DMS79 (cell line): ENCODE data around the gene RAB26.
"Not testable (repeated sequence)": the region's sequence is repeated elsewhere in the genome, so short reads cannot be mapped to it uniquely, and the experiment has no call there.

Experiments used
- DNase-seq: peaks from one replicate; lab custom pipeline; 2025; lab: John Stamatoyannopoulos, UW

RAB26 gene, protein sequence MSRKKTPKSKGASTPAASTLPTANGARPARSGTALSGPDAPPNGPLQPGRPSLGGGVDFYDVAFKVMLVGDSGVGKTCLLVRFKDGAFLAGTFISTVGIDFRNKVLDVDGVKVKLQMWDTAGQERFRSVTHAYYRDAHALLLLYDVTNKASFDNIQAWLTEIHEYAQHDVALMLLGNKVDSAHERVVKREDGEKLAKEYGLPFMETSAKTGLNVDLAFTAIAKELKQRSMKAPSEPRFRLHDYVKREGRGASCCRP

DNA sequence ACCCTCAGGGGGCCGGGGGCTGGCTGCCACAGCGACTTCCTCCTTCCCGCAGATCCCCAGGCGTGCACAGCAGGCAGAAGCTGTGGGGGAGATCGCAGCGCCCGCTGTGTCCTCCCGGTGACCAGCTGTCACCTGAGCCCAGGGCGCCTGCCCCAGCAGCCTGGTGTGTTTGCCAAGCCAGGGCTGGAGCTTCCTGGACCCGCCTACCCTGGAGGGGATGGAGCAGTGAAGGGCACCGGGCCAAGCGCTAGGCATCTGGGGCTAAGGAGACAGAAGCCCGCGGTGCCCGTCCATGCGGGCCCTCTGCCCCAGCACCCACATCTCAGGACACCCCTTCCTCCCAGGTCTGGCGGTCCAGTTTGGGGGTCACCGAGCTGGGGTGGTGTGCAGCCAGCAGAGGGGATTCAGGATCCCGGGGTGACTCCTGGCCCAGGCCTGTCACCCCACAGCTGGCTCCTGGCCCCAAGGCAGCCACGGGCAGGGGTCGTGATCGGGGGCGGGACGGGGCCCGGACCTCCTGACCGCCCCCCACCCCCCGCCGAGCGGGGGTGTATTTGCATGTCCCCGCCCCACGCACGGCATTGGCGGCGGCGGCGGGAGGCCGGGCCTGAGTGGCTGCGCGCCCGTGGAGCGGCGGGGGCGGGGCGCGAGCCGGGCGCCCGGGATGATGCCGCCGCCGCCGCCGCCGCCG is at the start of gene RAB26:
TSS of gene RAB26 (plus strand) at position 645 of the 691 bp plus-strand sequence. CDS start 159 bp downstream, outside the sequence.
- DNase-seq, result peak; percentile 73

DNA sequence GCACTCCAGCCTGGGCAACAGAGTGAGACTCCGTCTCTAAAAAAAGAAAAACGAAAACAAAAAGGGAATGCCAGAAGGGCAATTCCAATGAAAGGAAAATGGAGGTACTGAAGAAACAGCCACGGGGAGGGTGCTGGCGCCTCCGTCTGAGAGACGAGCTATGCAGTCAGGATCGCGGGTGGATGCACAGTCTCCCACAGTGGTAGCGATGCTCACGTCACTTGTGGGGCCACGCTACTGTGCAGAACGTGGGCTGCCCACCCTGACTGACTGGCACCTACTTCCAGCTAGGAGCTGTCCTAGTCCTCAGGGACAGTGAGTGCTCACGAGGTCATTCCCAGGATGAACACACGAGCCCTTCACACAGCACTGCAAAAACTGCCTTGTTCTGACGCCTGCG is 46.8 kb upstream of the RAB26 start:
- DNase-seq, result not testable (repeated sequence)

DNA sequence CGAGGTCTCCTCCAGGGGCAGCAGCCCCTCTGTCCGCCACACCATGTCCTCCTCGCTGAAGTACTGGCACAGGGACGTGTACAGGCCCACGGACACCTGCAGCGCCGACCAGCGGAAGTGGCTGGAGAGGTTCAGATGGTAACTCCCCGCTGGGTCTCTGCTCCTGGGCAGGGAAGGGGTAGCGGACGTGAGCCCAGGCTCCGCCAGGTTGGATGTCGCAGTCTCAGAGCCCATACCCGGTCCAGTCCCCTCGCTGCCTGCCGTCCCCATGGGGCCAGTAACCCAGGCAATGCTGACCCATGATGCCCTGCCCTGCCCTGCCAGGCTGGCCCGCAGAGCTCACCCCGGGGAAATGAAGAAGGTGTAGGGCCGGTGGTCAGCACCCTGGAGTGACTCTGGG is 46.0 kb upstream of the RAB26 start:
- no peak for DNase-seq

DNA sequence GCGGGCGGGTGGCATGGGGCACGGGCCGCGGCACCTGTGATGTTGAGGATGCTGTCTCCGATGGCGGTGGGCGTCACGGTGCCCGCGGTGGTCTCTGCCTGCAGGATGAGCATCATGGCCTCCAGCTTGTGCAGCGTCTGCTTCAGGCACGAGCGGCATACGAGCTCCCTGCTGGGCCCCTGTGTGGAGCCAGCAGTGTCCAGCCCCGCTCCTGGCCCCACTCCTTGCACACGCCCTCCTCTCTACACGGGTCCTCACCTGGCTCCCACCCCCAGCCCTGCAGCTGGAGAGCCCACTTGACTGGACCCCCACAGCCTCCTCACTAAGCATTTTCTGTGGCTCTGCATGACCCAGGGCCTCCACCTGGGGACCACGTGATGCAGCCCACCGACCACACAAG is 44.0 kb upstream of the RAB26 start:
- DNase-seq, result peak; percentile 19

DNA sequence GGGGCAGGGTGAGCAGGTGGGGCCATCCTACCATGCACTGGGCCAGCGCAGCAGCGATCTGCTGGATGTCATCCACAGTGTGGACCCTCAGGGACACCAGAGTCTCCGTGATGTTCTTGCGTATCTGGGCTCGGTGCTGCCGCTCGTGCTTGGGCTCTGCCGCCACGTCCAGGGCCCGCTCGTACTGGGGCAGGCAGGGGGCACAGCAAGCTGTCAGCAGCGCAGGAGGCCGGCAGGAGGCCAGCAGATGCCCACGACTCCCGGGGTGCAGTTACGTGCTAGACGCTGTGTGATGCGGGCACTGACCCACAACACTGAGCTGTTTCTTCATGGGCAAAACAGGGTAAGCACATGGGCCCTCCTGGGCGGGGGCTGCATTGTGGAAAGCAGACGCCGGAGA is 43.1 kb upstream of the RAB26 start:
- DNase-seq, result not testable (repeated sequence)

DNA sequence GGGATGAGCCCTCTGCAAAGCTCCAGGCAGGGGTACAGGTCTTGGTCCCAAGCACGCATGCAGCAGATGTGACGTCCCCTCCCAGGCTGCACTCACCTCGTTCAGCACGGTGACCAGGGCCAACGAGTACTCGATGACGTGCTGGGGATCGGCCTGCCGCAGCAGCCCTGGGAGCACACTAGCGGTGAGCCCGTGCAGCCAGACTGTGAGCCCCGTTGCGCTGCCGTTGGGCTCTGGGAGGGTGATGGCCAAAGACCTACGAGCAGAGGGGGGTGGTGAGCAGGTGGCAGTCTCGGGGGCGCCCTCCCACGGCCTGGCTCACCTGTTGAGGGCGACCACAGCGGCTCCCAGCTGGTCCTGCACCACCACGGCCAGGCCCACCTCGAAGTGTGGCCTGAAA is 42.7 kb upstream of the RAB26 start:
- not testable (repeated sequence) for DNase-seq

DNA sequence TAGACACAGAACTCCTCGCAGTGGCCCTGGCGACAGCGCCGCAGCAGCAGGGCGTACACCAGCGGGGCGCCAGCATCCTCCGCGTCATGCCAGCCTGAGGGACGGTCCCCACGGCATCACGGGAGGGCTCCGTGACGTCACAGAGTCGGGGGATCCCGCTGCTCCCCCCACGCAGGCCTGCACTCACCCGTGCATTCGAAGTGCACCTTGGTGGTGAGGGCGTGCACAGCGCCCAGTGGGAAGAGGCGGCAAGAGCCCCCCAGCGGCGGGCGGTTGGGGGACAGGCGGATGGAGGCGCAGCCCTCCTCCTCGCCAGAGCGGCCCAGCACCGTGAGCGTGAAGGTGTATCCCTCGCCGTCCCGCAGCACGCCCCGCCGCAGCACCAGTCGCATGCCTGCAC is 42.2 kb upstream of the RAB26 start:
- DNase-seq, result not testable (repeated sequence)

DNA sequence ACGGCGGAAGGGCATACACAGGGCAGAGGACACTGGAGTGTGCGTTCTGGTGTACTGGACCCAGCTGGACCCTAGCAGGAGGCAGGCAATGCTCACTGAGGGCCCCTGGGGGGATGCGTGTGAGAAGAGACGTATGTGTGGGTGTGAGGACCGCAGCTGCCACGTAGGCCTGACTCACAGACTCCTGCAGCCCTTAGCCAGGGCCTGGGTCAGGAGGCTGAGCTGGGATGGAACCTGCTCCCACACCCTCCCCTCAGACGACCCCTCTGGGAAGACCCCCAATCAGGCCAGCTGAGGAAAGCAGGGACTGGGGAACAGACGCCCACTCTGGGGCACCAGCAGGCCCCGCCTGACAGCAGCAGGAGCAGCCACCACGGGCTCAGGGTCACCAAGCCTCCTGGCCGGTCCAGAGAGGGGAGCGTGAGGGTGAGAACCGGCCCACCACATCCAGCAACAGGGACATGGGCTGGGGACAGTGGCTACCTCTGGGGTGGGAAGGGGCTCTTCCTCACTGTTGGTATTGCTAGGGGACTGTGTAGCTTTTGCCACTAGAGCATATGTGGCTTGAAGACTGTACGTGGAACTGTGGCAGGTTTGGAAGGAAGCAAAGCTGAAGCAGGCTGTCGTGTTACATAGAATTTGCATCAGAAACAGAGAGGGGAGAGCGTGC is 41.2 kb upstream of the RAB26 start:
- not testable (repeated sequence) for DNase-seq

DNA sequence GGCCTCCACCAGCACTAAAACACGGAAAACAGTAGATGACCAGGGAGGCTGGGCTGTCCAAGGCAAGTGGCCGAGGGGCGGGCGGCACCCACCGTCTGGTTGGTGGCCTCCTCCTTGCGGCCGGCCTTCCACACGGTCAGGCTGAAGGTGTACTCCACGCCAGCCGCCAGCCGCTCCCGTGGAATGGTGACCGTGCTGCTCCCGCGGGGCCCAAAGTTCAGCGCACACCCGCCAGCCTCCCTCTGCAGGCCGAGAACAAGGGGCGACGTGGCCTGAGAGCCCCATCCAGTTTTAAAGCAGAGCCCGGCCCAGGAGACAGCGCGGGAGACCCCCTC is 40.7 kb upstream of the RAB26 start:
- not testable (repeated sequence) for DNase-seq

DNA sequence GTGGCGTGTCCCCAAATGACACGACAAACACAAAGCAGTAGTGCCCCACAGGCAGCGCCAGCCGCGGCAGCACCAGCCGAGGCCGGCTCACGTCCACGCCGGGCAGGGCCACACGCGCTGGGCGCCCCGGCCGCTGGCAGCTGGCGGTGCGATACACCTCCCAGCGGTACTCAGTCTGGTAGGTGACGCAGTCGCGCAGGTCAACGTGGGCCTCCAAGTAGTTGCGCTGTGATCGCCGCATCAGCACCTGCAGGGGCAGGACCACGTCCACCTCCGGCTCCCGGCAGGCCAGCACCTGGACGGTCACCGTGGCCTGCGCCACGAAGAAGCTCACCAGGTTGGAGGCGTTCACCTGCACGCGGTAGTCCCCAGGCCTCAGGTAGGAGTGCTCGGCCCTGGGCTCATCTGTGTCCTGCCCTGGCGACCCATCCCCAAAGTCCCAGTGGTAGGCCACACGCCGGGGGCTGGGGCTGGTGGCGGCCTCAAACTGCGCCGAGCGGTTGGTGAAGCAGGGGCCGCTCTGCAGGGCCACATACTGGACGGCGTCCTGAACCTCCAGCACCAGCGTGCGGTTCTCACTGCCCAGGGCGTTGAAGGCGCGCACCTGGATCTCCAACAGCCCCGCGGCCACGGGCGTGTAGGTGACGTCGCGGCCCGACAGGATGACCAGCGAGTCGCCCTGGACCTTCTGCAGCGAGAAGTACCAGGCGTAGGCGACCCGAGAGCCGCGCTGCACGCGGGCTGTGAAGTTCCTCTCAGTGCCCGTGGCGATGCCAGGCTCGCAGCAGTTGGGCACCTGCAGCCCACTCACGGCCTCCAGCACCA is 39.8 kb upstream of the RAB26 start:
- not testable (repeated sequence) for DNase-seq

DNA sequence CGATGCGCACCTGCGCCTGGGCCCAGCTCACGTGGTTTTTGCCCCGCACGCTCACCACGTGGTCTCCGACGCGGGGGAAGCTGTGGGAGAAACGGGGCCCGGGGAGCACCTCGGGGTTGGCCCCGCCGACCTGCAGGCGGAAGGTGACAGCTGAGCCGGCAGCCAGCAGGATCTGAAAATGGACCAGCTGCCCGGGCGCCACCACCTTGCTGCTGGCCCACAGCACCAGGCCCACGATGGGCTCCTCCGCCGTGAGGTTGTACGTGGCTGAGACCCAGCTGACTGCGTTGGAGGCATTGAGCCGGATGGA is 39.2 kb upstream of the RAB26 start:
- DNase-seq, result not testable (repeated sequence)

DNA sequence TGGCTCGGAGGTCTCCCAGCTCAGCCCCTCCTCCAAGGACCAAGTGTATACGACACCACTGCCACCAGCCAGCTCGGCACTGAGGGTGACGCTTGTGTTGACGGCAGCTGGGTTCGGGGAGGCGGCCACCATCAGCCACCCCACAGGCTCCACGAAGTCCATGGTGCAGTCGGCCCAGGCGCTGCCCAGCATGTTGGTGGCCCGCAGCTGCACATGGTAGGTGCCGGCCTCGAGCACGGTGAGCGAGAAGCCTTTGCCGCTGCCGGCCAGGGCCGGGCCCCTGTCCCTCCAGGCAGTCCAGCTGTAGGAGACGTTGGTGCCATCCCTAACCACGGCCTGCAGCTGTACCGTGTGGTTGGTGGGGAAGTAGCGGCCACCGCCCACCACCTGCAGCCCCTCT is 38.6 kb upstream of the RAB26 start:
- not testable (repeated sequence) for DNase-seq

DNA sequence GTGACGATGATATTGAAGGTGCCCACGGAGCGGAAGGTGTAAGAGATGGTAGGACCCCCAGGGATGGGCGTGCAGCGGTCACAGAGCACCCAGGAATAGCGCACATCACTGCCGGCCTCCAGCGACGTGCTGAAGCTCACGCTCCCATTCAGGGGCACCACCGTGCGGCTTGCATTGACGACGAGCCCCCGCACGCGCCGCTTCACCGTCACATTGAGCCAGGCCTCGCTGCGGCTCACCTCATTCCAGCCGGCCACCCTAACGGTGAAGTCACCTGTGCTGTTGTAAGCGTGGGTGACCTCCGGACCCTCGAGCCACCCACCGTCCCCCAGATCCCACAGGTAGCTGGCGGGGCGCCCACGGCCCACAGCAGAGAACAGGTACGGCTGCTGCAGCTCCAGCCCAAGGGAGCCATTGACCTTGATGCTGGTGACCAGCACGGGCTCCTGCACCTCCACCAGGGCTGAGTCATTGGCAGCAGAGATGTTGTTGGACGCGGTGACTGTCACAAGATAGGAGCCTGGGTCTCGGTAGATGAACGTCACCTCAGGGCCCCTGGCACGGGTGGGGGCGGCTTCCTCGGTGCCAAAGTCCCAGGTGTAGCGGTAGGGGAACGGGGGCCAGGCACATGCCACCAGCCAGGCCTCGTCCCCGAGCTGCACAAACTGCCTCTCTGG is 38.0 kb upstream of the RAB26 start:
- DNase-seq, result not testable (repeated sequence)

DNA sequence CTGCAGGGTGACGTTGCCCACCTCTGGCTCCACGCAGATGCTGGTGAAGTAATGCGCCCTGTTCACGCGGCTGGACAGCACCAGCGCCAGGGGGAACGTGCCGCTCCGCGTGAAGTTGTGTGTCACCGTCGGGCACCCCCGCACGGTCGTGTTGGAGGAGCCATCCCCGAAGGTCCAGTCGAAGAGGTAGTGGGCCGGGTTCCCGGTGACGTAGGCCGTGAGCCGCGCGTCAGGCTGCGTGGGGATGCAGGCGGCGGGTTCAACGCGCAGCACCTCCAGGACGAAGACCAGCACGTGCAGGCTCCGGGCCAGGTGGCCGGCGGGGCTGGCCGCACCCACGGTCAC is 37.4 kb upstream of the RAB26 start:
- DNase-seq, result not testable (repeated sequence)

DNA sequence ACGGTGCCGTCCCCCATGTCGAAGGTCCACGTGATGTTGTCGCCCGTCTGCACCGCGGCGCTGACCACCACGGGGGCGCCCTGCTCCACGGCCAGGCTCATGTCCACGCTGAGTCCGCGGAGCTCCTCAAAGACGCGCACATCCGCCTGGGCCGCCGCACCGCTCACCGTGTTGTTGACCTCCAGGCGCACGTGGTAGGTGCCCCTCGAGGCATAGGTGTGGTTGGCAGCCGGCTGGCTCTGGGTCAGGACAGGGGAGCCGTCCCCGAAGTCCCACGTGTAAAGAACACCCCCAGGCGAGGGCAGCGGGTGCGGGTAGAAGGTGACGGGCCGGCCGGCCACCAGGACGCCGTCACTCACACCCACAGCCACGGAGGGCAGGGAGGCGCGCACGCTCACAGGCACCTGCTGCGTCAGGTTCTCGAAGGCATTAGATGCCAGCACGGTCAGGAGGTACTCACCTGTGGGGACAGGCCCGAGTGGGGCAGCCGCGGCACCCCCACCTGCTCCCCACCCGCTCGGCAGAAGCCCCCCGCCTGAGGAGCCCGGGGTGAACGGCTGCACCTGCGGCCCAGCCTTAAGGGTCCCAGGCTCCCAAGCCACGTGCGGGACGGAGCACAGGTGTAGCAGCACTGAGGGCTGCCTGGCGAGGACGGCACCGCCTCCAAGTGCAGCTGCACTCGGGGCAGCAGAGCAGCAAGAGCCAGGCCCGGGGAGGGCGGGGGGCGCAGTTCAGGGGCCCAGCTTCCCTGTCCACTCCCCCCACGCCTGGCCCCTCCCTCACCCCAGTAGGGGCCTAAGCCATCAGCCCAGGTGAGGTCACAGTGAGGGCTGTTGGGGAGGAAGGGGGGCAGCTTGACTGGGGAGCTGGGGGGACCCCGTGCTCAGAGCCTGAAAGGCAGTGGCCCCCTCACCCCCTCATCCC is 36.8 kb upstream of the RAB26 start:
- DNase-seq, result not testable (repeated sequence)

DNA sequence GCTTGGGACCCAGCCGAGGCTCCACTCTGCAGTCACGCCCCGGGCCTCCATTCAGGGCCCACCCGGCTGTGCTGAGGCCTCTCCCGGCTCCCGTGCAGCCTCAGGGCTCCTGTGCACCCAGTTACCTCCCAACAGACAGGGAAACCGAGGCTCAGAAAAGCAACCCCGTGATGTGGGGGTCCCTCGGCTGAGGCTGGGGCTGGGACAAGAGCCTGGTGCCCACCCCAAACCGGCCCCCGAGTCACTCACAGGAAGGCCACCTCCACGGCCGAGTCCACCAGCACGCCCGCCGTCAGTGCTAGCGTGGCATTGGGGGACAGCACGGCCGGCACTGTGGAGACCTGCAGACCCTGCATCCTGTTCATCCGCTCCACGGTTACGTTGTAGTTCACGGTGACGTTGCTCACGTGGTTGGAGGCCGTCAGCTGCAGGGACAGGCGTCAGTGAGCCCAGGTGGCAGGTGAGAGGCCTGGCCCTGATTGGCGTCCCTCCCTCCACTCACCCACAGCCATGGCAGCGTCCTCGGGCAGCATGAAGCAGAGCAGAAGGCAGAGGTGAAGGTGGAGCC is 35.8 kb upstream of the RAB26 start:
- DNase-seq, result not testable (repeated sequence)

DNA sequence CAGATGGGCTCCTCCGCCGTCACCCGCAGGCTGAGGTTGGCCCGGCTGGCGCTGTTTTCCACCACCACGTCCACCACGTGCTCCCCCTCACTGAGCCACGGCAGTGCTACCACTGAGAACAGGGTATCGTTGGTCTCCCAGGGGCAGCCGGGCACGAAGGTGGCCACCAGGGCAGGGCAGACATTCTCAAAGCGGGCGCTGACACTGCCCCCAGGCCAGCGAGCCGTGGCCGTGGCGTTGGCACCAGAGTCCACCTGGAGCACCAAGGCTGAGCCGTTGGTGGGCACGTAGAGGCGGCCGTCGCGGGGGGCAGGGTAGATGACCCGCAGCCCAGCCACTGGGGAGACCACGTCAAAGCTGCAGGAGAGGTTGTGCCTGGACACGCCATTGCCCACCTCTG is 34.2 kb upstream of the RAB26 start:
- DNase-seq, result not testable (repeated sequence)

DNA sequence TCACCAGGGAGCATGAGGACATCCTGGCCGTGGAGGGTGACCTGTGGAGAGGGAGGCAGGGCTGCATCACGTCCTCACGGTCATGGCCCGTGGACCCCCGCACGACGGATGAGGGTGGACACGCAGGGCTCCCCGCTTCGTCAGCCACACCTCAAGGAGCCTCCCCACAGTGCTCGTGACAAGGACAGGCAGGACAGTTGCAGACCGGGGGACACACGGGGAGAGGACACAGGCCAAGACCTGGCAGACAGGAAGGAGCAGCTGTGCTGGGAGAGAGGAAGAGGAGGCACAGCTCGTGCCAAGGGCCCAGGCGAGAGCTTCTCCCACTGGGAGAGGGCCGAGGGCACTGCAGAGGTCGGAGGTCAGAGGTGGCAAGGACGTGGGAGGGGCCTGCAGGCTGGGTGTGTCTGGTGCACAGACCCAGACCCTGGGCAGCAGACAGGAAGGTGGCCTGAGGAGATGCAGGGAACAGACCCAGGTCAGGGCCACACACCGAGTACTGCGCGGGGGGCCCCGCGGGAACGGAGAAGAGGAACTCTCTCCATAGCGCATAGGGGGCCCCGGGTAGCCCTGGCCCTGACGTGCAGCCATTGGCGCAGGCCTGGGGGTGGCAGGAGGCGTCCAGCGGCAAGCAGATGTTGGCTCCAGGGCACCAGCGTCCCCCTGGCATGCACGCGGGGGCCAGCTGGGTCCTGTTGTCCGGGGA is 33.4 kb upstream of the RAB26 start:
- DNase-seq, result not testable (repeated sequence)

DNA sequence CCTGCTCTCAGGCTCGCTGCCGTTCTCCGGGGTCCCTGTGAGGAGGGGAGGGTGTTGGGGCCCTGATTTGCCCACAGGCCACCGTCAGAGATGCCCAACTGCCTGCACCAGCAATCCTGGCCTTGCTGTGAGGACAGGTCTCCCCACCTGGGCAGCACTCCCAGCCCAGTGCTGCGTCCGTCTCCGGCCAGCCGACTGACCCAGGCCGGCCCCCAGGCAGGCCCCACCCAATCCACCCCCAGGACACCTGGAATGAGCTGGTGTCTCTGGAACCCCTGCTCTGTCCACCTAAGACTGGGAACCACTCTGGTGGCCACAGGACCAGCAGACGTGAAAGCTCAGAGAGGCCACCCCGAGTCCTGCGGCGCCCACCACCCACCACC is 32.8 kb upstream of the RAB26 start:
- DNase-seq, result no peak

DNA sequence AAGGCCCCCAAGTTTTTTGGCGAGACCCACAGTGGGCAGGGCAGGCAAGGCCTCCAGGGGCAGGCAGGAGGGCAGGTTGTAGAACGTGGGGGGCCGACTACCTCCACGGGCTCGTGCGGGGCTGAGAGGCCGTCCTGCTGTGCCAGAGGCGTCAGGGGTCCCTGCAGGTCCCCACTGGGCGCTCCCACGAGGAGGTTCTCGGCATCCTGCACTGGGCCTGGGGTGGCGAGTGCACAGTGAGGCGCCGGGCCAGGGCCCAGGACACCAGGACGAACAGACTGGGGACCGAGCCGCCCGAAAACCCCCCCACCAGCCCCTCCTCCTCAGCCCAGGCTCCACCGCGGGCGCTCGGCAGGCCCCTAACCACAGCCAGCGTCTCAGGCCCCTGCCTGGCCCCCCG is 32.0 kb upstream of the RAB26 start:
- DNase-seq, result not testable (repeated sequence)
